Measurements from ENCODE around the gene LCN15. TPM values are rescaled to one million over a fixed set of nuclear protein-coding genes. Genes with fewer than 3 reads are reported as not detected.

LCN15 gene
- total RNA-seq, 1 donor from 2014 or later = 1.9 TPM

GRCh38 chr9:136765041-136765440, 723 bp upstream of the LCN15 start:
- no peak overlapping the region for H3K27ac Mint-ChIP-seq (ENCODE audit: unreplicated experiment)
- peaks cover 4% of the 10 kb centered on the region for H3K27me3 Mint-ChIP-seq (ENCODE audit: unreplicated experiment)
- H3K36me3 Mint-ChIP-seq (ENCODE audit: unreplicated experiment) = no peaks in the 10 kb centered on the region
- H3K4me1 Mint-ChIP-seq (ENCODE audit: low read depth, unreplicated experiment) = peaks cover 12% of the 10 kb centered on the region
- H3K9me3 Mint-ChIP-seq (ENCODE audit: unreplicated experiment) = peaks cover 7% of the 10 kb centered on the region
- H3K4me3 Mint-ChIP-seq (ENCODE audit: unreplicated experiment) = no peak overlapping the region
- no peak for TF ChIP-seq CTCF (IDR thresholded peaks at IDR 0.05; ENCODE audit: partially characterized antibody, unreplicated experiment)
- DNase-seq = no peak

DNA sequence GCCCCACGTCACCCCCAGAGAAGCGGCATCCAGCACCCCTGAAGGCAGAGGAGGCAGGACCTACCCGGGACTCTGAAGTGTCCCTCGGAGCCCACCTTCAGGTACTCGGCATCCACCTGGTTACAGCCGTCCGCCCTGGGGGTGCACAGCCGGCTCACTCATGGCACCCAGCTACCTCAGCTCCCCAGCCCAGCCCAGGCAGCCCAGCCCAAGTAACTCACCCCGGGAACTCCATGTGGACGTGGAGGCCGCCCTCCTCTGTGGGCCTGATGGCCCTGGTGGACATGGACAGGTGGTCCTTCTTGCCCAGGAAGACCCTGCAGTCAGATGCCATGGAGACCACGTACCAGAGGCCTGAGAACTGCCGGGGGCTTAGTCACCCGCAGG, 676 bp downstream of the LCN15 start:
- Mint-ChIP-seq H3K27me3 (ENCODE audit: unreplicated experiment) (peaks cover 4% of the 10 kb centered on the region), H3K4me3 (ENCODE audit: unreplicated experiment) (no peak overlapping the region), H3K9me3 (ENCODE audit: unreplicated experiment) (peaks cover 7% of the 10 kb centered on the region), H3K36me3 (ENCODE audit: unreplicated experiment) (no peaks in the 10 kb centered on the region), H3K27ac (ENCODE audit: unreplicated experiment) (no peak overlapping the region), H3K4me1 (ENCODE audit: low read depth, unreplicated experiment) (peaks cover 17% of the 10 kb centered on the region)
- no peak for TF ChIP-seq CTCF (IDR thresholded peaks at IDR 0.05; ENCODE audit: partially characterized antibody, unreplicated experiment)
- peak; percentile 18 for DNase-seq

GRCh38 chr9:136762915-136763648, 1.2 kb downstream of the LCN15 start:
- Mint-ChIP-seq H3K4me3 (ENCODE audit: unreplicated experiment) (peak overlapping the region; percentile 38), H3K27ac (ENCODE audit: unreplicated experiment) (no peak overlapping the region), H3K36me3 (ENCODE audit: unreplicated experiment) (no peaks in the 10 kb centered on the region), H3K9me3 (ENCODE audit: unreplicated experiment) (peaks cover 7% of the 10 kb centered on the region), H3K27me3 (ENCODE audit: unreplicated experiment) (peaks cover 4% of the 10 kb centered on the region), H3K4me1 (ENCODE audit: low read depth, unreplicated experiment) (peaks cover 17% of the 10 kb centered on the region)
- peak; percentile 87 for DNase-seq
- TF ChIP-seq CTCF (IDR thresholded peaks at IDR 0.05; ENCODE audit: partially characterized antibody, unreplicated experiment) = no peak

- H3K27me3 Mint-ChIP-seq (ENCODE audit: unreplicated experiment) = peaks cover 4% of the 10 kb centered on the region
- H3K36me3 Mint-ChIP-seq (ENCODE audit: unreplicated experiment) = no peaks in the 10 kb centered on the region
- H3K27ac Mint-ChIP-seq (ENCODE audit: unreplicated experiment) = no peak overlapping the region
- peaks cover 17% of the 10 kb centered on the region for H3K4me1 Mint-ChIP-seq (ENCODE audit: low read depth, unreplicated experiment)
- no peak for TF ChIP-seq CTCF (IDR thresholded peaks at IDR 0.05; ENCODE audit: partially characterized antibody, unreplicated experiment)
- H3K9me3 Mint-ChIP-seq (ENCODE audit: unreplicated experiment) = peaks cover 7% of the 10 kb centered on the region
- H3K4me3 Mint-ChIP-seq (ENCODE audit: unreplicated experiment) = no peak overlapping the region
- no peak for DNase-seq
Observed at GRCh38 chr9:136762221-136762691, 2.1 kb downstream of the LCN15 start.

DNA sequence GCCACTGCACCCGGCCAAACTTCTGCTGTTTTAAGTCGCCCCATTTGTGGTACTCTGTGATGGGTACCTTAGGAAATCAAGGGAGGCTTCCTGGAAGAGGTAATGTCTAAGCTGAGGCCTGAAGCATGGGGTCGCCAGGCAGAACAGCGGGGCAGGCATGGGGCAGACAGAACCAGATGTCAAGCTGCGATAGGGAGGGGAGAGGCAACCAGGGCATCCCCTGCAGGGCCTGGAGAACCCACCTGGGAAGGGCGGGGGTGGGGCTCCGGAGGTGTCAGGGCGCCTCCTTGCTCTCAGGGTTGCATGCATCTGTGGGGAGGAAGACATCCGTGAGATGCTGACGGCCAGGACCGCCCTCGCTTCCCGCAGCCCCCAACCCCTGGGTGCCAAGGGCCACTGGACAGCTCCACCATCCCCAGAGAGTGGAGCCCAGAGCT, 2.8 kb downstream of the LCN15 start:
- no peak for TF ChIP-seq CTCF (IDR thresholded peaks at IDR 0.05; ENCODE audit: partially characterized antibody, unreplicated experiment)
- no peak overlapping the region for H3K4me3 Mint-ChIP-seq (ENCODE audit: unreplicated experiment)

More for the DNA sequence above, 2.8 kb downstream of the LCN15 start:
- no peak for DNase-seq
- H3K27me3 Mint-ChIP-seq (ENCODE audit: unreplicated experiment) = peaks cover 4% of the 10 kb centered on the region
- peaks cover 8% of the 10 kb centered on the region for H3K9me3 Mint-ChIP-seq (ENCODE audit: unreplicated experiment)
- no peak overlapping the region for H3K27ac Mint-ChIP-seq (ENCODE audit: unreplicated experiment)
- no peaks in the 10 kb centered on the region for H3K36me3 Mint-ChIP-seq (ENCODE audit: unreplicated experiment)
- H3K4me1 Mint-ChIP-seq (ENCODE audit: low read depth, unreplicated experiment) = peaks cover 13% of the 10 kb centered on the region

All from glutamatergic neuron (in vitro differentiated cells).